ENCODE results near the gene DLL4. TPM values are rescaled to one million over a fixed set of nuclear protein-coding genes. Genes with fewer than 3 reads are reported as not detected.

DLL4 gene
- total RNA-seq, 1 experiment from 2014 or later = 1.5 TPM

GRCh38 chr15:40879609-40880008 is 49.5 kb upstream of the DLL4 start:
- Histone ChIP-seq H2AFZ (ENCODE audit: low read depth, low read length, poor library complexity, severe bottlenecking) (no peak overlapping the region), H3K4me1 (ENCODE audit: control insufficient read depth in 1 of 2, insufficient read depth in 2 of 2, low read length in 2 of 2) (peaks cover 26 to 28% of the 10 kb centered on the region in 2 experiments), H3K36me3 (ENCODE audit: control insufficient read depth in 1 of 2, insufficient read depth in 2 of 2, low read length in 2 of 2) (no peaks in the 10 kb centered on the region), H3K9me2 (ENCODE audit: insufficient read depth) (no peaks in the 10 kb centered on the region), H3K4me3 (replicated peaks in 1 of 2; ENCODE audit: low read depth in 1 of 2, low read length in 2 of 2) (no peak overlapping the region), H3K79me2 (ENCODE audit: insufficient read depth, low read length) (no peaks in the 10 kb centered on the region), H3K4me2 (ENCODE audit: low read length) (peak overlapping the region; percentile 5; the same call in 1 of the 2 replicates), H3K27ac (ENCODE audit: low read depth, low read length) (no peak overlapping the region), H4K20me1 (ENCODE audit: insufficient read depth) (no peaks in the 10 kb centered on the region), H3K27me3 (ENCODE audit: insufficient read depth, low read length) (no peaks in the 10 kb centered on the region), H3K9ac (ENCODE audit: low read length) (no peak overlapping the region), H3K9me3 (ENCODE audit: control insufficient read depth in 1 of 2, insufficient read depth in 1 of 2, low read depth in 1 of 2, low read length in 2 of 2) (no peaks in the 10 kb centered on the region)
- POLR2A ChIA-PET = no interaction called here
- no TSS peak for BruUV-seq (replicated peaks)
- DNase-seq (ENCODE audit: low read depth, low spot score) = no peak
- RAD21 ChIA-PET (ENCODE audit: low non-redundant PET in 1 of 2, low total read pairs in 2 of 2, uncharacterized antibody in 2 of 2, unreplicated experiment in 2 of 2) = no interaction called here
- CTCF ChIA-PET = interaction anchor here (3.0 to 4.6 kb wide), 2 partner anchors 12 to 21 kb away, joined by 12 to 26 read pairs; no protein-coding TSS in a partner anchor
- peak; percentile 33; the same call in 1 of the 2 replicates for ATAC-seq
- intact Hi-C loops (cut with micrococcal nuclease) = no loop called here
- TF ChIP-seq ZBTB33 (IDR thresholded peaks at IDR 0.05; ENCODE audit: extremely low read depth, insufficient replicate concordance, low read length) (no peak), YY1 (IDR thresholded peaks at IDR 0.05; ENCODE audit: extremely low read depth, insufficient replicate concordance, low read depth, low read length) (no peak), POLR2AphosphoS5 (IDR thresholded peaks at IDR 0.05; ENCODE audit: low read depth, low read length) (no peak), EGR1 (IDR thresholded peaks at IDR 0.05; ENCODE audit: low read depth) (no peak), ELF1 (IDR thresholded peaks at IDR 0.05; ENCODE audit: borderline replicate concordance, low read depth) (no peak), CBX3 (IDR thresholded peaks at IDR 0.05; ENCODE audit: low read depth) (no peak), EZH2phosphoT487 (IDR thresholded peaks at IDR 0.05; ENCODE audit: borderline replicate concordance) (no peak), CEBPB (IDR thresholded peaks at IDR 0.05; ENCODE audit: low read depth) (no peak), EZH2 (IDR thresholded peaks at IDR 0.05) (no peak)

Measured in HCT116 (cell line).